ENCODE results near the gene CHSY3.

The CHSY3 gene

GRCh38 chr5:130034566-130035210, 130.4 kb downstream of the CHSY3 start:
- peak; percentile 30 for DNase-seq (ENCODE audit: low read depth)
- H3K4me3 ChIP-seq (ENCODE audit: low read length), result no peak overlapping the region
- TF ChIP-seq CTCF (conservative IDR thresholded peaks at IDR 0.05; ENCODE audit: low read length), result no peak

GRCh38 chr5:130035388-130035787, 131.1 kb downstream of the CHSY3 start:
- no peak for DNase-seq (ENCODE audit: low read depth)
- TF ChIP-seq CTCF (conservative IDR thresholded peaks at IDR 0.05; ENCODE audit: low read length), result no peak

GRCh38 chr5:130037905-130038304, 133.6 kb downstream of the CHSY3 start:
- DNase-seq (ENCODE audit: low read depth), result no peak
- no peak for TF ChIP-seq CTCF (conservative IDR thresholded peaks at IDR 0.05; ENCODE audit: low read length)
- H3K4me3 ChIP-seq (ENCODE audit: low read length), result no peak overlapping the region

More at GRCh38 chr5:130035388-130035787, 131.1 kb downstream of the CHSY3 start:
- H3K4me3 ChIP-seq (ENCODE audit: low read length), result no peak overlapping the region

- no peak for TF ChIP-seq CTCF (conservative IDR thresholded peaks at IDR 0.05; ENCODE audit: low read length)
- DNase-seq (ENCODE audit: low read depth), result no peak
- no peak overlapping the region for H3K4me3 ChIP-seq (ENCODE audit: low read length)
Observed at GRCh38 chr5:130043834-130044233, 139.6 kb downstream of the CHSY3 start.

GRCh38 chr5:130045334-130045733, 141.1 kb downstream of the CHSY3 start:
- no peak overlapping the region for H3K4me3 ChIP-seq (ENCODE audit: low read length)
- no peak for DNase-seq (ENCODE audit: low read depth)
- TF ChIP-seq CTCF (conservative IDR thresholded peaks at IDR 0.05; ENCODE audit: low read length), result no peak

- DNase-seq (ENCODE audit: low read depth), result no peak
- H3K4me3 ChIP-seq (ENCODE audit: low read length), result no peak overlapping the region
- no peak for TF ChIP-seq CTCF (conservative IDR thresholded peaks at IDR 0.05; ENCODE audit: low read length)
Observed at GRCh38 chr5:130050585-130050984, 146.3 kb downstream of the CHSY3 start.

GRCh38 chr5:130052752-130053151, 148.5 kb downstream of the CHSY3 start:
- TF ChIP-seq CTCF (conservative IDR thresholded peaks at IDR 0.05; ENCODE audit: low read length), result no peak
- no peak overlapping the region for H3K4me3 ChIP-seq (ENCODE audit: low read length)
- no peak for DNase-seq (ENCODE audit: low read depth)
